BLaER1 treated with 17β-estradiol and CSF1 and Interleukin-3, amounts not matched to agents 10 nM and 100 nM (cell line): ENCODE results near the gene OAS2.

Experiments
- H3K27ac ChIP-seq, 11 experiments: shearing (Covaris generic); formaldehyde crosslinking; 2 replicates each; pipeline ENCODE4 v1.8.1; 2022
- H3K27me3 ChIP-seq, 11 experiments: shearing (Covaris generic); formaldehyde crosslinking; 2 replicates each; pipeline ENCODE4 v1.8.1; 2022
- H3K36me3 ChIP-seq, 11 experiments: shearing (Covaris generic); formaldehyde crosslinking; 2 replicates each; pipeline ENCODE4 v1.8.1; 2022
- H3K4me1 ChIP-seq, 10 experiments: shearing (Covaris generic); formaldehyde crosslinking; 2 replicates each; pipeline ENCODE4 v1.8.1; 2022
- H3K4me2 ChIP-seq, 11 experiments: shearing (Covaris generic); formaldehyde crosslinking; 2 replicates each; pipeline ENCODE4 v1.8.1; 2022
- H3K4me3 ChIP-seq, 10 experiments: shearing (Covaris generic); formaldehyde crosslinking; 2 replicates each; pipeline ENCODE4 v1.8.1; 2022
- H3K9ac ChIP-seq, 11 experiments: shearing (Covaris generic); formaldehyde crosslinking; 2 replicates each; pipeline ENCODE4 v1.8.1; 2022
- H3K9me3 ChIP-seq, 11 experiments: shearing (Covaris generic); formaldehyde crosslinking; replicated peaks in 1 of 11; 2 replicates each; pipeline ENCODE4 v1.8.1; 2022
- H4K20me1 ChIP-seq, 11 experiments: shearing (Covaris generic); formaldehyde crosslinking; 2 replicates each; pipeline ENCODE4 v1.8.1; 2022
- Cebpa-rat ChIP-seq, 11 experiments: shearing (Covaris generic); IDR thresholded peaks; 2 replicates each; pipeline ENCODE4 v1.8.1; 2022

OAS2 gene

GRCh38 chr12:113006641-113007040 lies 28.3 kb downstream of the OAS2 start:
- peaks cover 10 to 22% (median 12%) of the 10 kb centered on the region in 11 experiments for H3K9me3 ChIP-seq
- H3K9ac ChIP-seq: no peak overlapping the region
- H3K4me1 ChIP-seq: peaks cover 0 to under 1% (median 0%) of the 10 kb centered on the region in 10 experiments; a peak in 1 of 20 replicates
- H3K4me2 ChIP-seq: no peak overlapping the region
- no peaks in the 10 kb centered on the region for H4K20me1 ChIP-seq
- peaks cover 0 to 95% (median 9%) of the 10 kb centered on the region in 11 experiments; a peak in 12 of 22 replicates for H3K36me3 ChIP-seq
- no peak overlapping the region for H3K4me3 ChIP-seq
- TF ChIP-seq Cebpa-rat (IDR thresholded peaks at IDR 0.05): no peak
- no peak overlapping the region for H3K27ac ChIP-seq
- no peaks in the 10 kb centered on the region for H3K27me3 ChIP-seq

GRCh38 chr12:113007166-113007565 lies 28.8 kb downstream of the OAS2 start:
- TF ChIP-seq Cebpa-rat (IDR thresholded peaks at IDR 0.05): no peak
- Histone ChIP-seq H4K20me1 (no peaks in the 10 kb centered on the region), H3K27me3 (no peaks in the 10 kb centered on the region), H3K27ac (no peak overlapping the region), H3K36me3 (peaks cover 0 to 93% (median 10%) of the 10 kb centered on the region in 11 experiments; a peak in 12 of 22 replicates), H3K4me3 (no peak overlapping the region), H3K4me2 (no peak overlapping the region), H3K9ac (no peak overlapping the region), H3K9me3 (peaks cover 11 to 22% (median 15%) of the 10 kb centered on the region in 11 experiments), H3K4me1 (peaks cover 0 to 6% (median under 1%) of the 10 kb centered on the region in 10 experiments; a peak in 3 of 20 replicates)

GRCh38 chr12:113010701-113011100 lies 32.4 kb downstream of the OAS2 start:
- Histone ChIP-seq H3K36me3 (peaks cover 0 to 60% (median 10%) of the 10 kb centered on the region in 11 experiments; a peak in 12 of 22 replicates), H3K9ac (no peak overlapping the region), H3K4me2 (no peak overlapping the region), H3K9me3 (peaks cover 11 to 22% (median 15%) of the 10 kb centered on the region in 11 experiments), H3K27ac (no peak overlapping the region), H3K4me1 (peaks cover 0 to 11% (median 4%) of the 10 kb centered on the region in 10 experiments; a peak in 4 of 20 replicates), H3K4me3 (no peak overlapping the region), H4K20me1 (no peaks in the 10 kb centered on the region), H3K27me3 (no peaks in the 10 kb centered on the region)
- TF ChIP-seq Cebpa-rat (IDR thresholded peaks at IDR 0.05): no peak

- Histone ChIP-seq H3K4me3 (no peak overlapping the region), H3K27ac (no peak overlapping the region), H3K9me3 (peaks cover 11 to 21% (median 15%) of the 10 kb centered on the region in 11 experiments), H3K4me2 (no peak overlapping the region), H3K27me3 (no peaks in the 10 kb centered on the region), H3K4me1 (peaks cover 0 to 11% (median 4%) of the 10 kb centered on the region in 10 experiments; a peak in 4 of 20 replicates), H3K36me3 (peaks cover 0 to 22% (median 7%) of the 10 kb centered on the region in 11 experiments; a peak in 11 of 22 replicates), H3K9ac (no peak overlapping the region), H4K20me1 (no peaks in the 10 kb centered on the region)
- TF ChIP-seq Cebpa-rat (IDR thresholded peaks at IDR 0.05): no peak
These were observed 36.2 kb downstream of the OAS2 start for GRCh38 chr12:113014565-113014964.

- H3K9me3 ChIP-seq: peaks cover 0 to 2% (median under 1%) of the 10 kb centered on the region in 11 experiments; a peak in 14 of 22 replicates
- H3K36me3 ChIP-seq: no peaks in the 10 kb centered on the region
- no peak for TF ChIP-seq Cebpa-rat (IDR thresholded peaks at IDR 0.05)
These were observed 38.5 kb downstream of the OAS2 start for GRCh38 chr12:113016796-113017195.

GRCh38 chr12:113019025-113019424 lies 40.7 kb downstream of the OAS2 start:
- no peaks in the 10 kb centered on the region for H3K36me3 ChIP-seq
- H3K9ac ChIP-seq: no peak overlapping the region
- no peak overlapping the region for H3K27ac ChIP-seq
- H3K4me1 ChIP-seq: 0 out of 20 replicates have a peak, but pooled peaks cover 0 to 5% (median 0%) of the 10 kb centered on the region in 10 experiments
- no peaks in the 10 kb centered on the region for H4K20me1 ChIP-seq
- no peaks in the 10 kb centered on the region for H3K9me3 ChIP-seq
- no peak overlapping the region for H3K4me3 ChIP-seq
- H3K4me2 ChIP-seq: no peak overlapping the region
- no peaks in the 10 kb centered on the region for H3K27me3 ChIP-seq
- no peak for TF ChIP-seq Cebpa-rat (IDR thresholded peaks at IDR 0.05)

More at GRCh38 chr12:113016796-113017195, 38.5 kb downstream of the OAS2 start:
- Histone ChIP-seq H3K9ac (no peak overlapping the region), H3K4me3 (no peak overlapping the region), H4K20me1 (no peaks in the 10 kb centered on the region), H3K4me2 (no peak overlapping the region; a peak in 1 of 22 replicates), H3K27ac (no peak overlapping the region), H3K27me3 (no peaks in the 10 kb centered on the region), H3K4me1 (peaks cover 0 to 9% (median 4%) of the 10 kb centered on the region in 10 experiments; a peak in 4 of 20 replicates)

GRCh38 chr12:113021500-113021899 lies 43.2 kb downstream of the OAS2 start:
- H4K20me1 ChIP-seq: no peaks in the 10 kb centered on the region
- no peak overlapping the region for H3K9ac ChIP-seq
- no peak for TF ChIP-seq Cebpa-rat (IDR thresholded peaks at IDR 0.05)
- no peaks in the 10 kb centered on the region for H3K36me3 ChIP-seq
- no peaks in the 10 kb centered on the region for H3K27me3 ChIP-seq
- H3K4me2 ChIP-seq: no peak overlapping the region
- no peak overlapping the region for H3K4me3 ChIP-seq
- H3K9me3 ChIP-seq: peaks cover 0 to 4% (median 0%) of the 10 kb centered on the region in 11 experiments; a peak in 2 of 22 replicates
- H3K4me1 ChIP-seq: 0 out of 20 replicates have a peak, but pooled peaks cover 0 to 5% (median 0%) of the 10 kb centered on the region in 10 experiments
- no peak overlapping the region for H3K27ac ChIP-seq

GRCh38 chr12:113022563-113023297 lies 44.4 kb downstream of the OAS2 start:
- H3K4me2 ChIP-seq: no peak overlapping the region
- H4K20me1 ChIP-seq: no peaks in the 10 kb centered on the region
- no peak for TF ChIP-seq Cebpa-rat (IDR thresholded peaks at IDR 0.05)
- no peaks in the 10 kb centered on the region for H3K27me3 ChIP-seq
- no peak overlapping the region for H3K27ac ChIP-seq
- H3K4me3 ChIP-seq: no peak overlapping the region
- no peak overlapping the region for H3K9ac ChIP-seq
- peaks cover 0 to 6% (median 0%) of the 10 kb centered on the region in 11 experiments; a peak in 2 of 22 replicates for H3K9me3 ChIP-seq
- H3K4me1 ChIP-seq: peaks cover 0 to 3% (median 0%) of the 10 kb centered on the region in 10 experiments; a peak in 1 of 20 replicates
- H3K36me3 ChIP-seq: no peaks in the 10 kb centered on the region

GRCh38 chr12:113027726-113028125 lies 49.4 kb downstream of the OAS2 start:
- TF ChIP-seq Cebpa-rat (IDR thresholded peaks at IDR 0.05): no peak

More at GRCh38 chr12:113027726-113028125, 49.4 kb downstream of the OAS2 start:
- Histone ChIP-seq H3K27ac (no peak overlapping the region), H4K20me1 (no peaks in the 10 kb centered on the region), H3K4me1 (peaks cover 0 to 8% (median 5%) of the 10 kb centered on the region in 10 experiments; a peak in 7 of 20 replicates), H3K9me3 (peaks cover 0 to 7% (median 0%) of the 10 kb centered on the region in 11 experiments; a peak in 3 of 22 replicates), H3K4me2 (no peak overlapping the region), H3K9ac (no peak overlapping the region), H3K4me3 (no peak overlapping the region), H3K36me3 (no peaks in the 10 kb centered on the region), H3K27me3 (no peaks in the 10 kb centered on the region)
